Stimulated activated naive CD8-positive, alpha-beta T cell treated with anti-CD3 and anti-CD28 coated beads, Interleukin-15, amount 100 ng/mL, for 72 hours (primary cell): Measurements from ENCODE around the gene NDC80.

Source experiments
- ATAC-seq: fragments of 150-1000 bp; cut with Tn5 transposase; 2 replicates; pipeline ENCODE4 v1.10.0; 2021; ENCODE audit warnings: mild to moderate bottlenecking, moderate library complexity
- DNase-seq, 2 donors: peaks; one replicate each; pipeline ENCODE4 v3.0.0; 2021 to 2022
- H3K27ac Mint-ChIP-seq, 2 donors: one replicate each; pipeline ENCODE4 v1.8.0; 2022; ENCODE audit warnings: mild to moderate bottlenecking in 2 of 2, mixed read lengths in 2 of 2, moderate library complexity in 2 of 2
- H3K27me3 Mint-ChIP-seq: one replicate; pipeline ENCODE4 v1.8.0; 2022; ENCODE audit warnings: mixed read lengths
- H3K4me1 Mint-ChIP-seq: one replicate; pipeline ENCODE4 v1.8.0; 2022; ENCODE audit warnings: mild to moderate bottlenecking, mixed read lengths
- H3K4me3 Mint-ChIP-seq, 2 donors: one replicate each; pipeline ENCODE4 v1.8.0; 2022; ENCODE audit warnings: mild to moderate bottlenecking in 2 of 2, mixed read lengths in 2 of 2, moderate library complexity in 1 of 2
- H3K9me3 Mint-ChIP-seq, 2 donors: one replicate each; pipeline ENCODE4 v1.8.0; 2022; ENCODE audit warnings: mixed read lengths in 2 of 2

The NDC80 gene

GRCh38 chr18:2587788-2588187 lies 16.4 kb downstream of the NDC80 start:
- Mint-ChIP-seq H3K9me3 (no peaks in the 10 kb centered on the region), H3K27me3 (no peaks in the 10 kb centered on the region), H3K4me3 (peak overlapping the region; percentile 43 to 59), H3K4me1 (peaks cover 47% of the 10 kb centered on the region), H3K27ac (peak overlapping the region; percentile 96 to 99)
- DNase-seq (no peak), ATAC-seq (peak; percentile 57)

- no peaks in the 10 kb centered on the region for H3K27me3 Mint-ChIP-seq
- no peak for DNase-seq
- peaks cover 50% of the 10 kb centered on the region for H3K4me1 Mint-ChIP-seq
- H3K4me3 Mint-ChIP-seq: peak overlapping the region; percentile 66 to 86
- no peaks in the 10 kb centered on the region for H3K9me3 Mint-ChIP-seq
- peak overlapping the region; percentile 96 to 99 for H3K27ac Mint-ChIP-seq
- ATAC-seq: no peak
Observed at GRCh38 chr18:2588666-2589344, 17.4 kb downstream of the NDC80 start.

GRCh38 chr18:2589345-2590068 lies 18.1 kb downstream of the NDC80 start:
- ATAC-seq: peak; percentile 96
- H3K27me3 Mint-ChIP-seq: no peaks in the 10 kb centered on the region
- H3K27ac Mint-ChIP-seq: peak overlapping the region; percentile 96 to 99
- H3K4me1 Mint-ChIP-seq: peaks cover 56% of the 10 kb centered on the region
- no peak for DNase-seq
- peak overlapping the region; percentile 55 to 86 for H3K4me3 Mint-ChIP-seq
- no peaks in the 10 kb centered on the region for H3K9me3 Mint-ChIP-seq

- Mint-ChIP-seq H3K4me3 (peak overlapping the region; percentile 55 to 69), H3K4me1 (peaks cover 56% of the 10 kb centered on the region), H3K9me3 (no peaks in the 10 kb centered on the region), H3K27ac (peak overlapping the region; percentile 43 to 95), H3K27me3 (no peaks in the 10 kb centered on the region)
- DNase-seq: no peak
- no peak for ATAC-seq
Observed at GRCh38 chr18:2590303-2590702, 18.9 kb downstream of the NDC80 start.

- ATAC-seq (no peak), DNase-seq (no peak)
- Mint-ChIP-seq H3K4me3 (no peak overlapping the region), H3K4me1 (peaks cover 25% of the 10 kb centered on the region), H3K27ac (peak overlapping the region in 1 of 2 donors; percentile 19), H3K27me3 (no peaks in the 10 kb centered on the region), H3K9me3 (peaks cover 5 to 7% of the 10 kb centered on the region in 2 donors)
Observed at GRCh38 chr18:2597639-2598038, 26.3 kb downstream of the NDC80 start.

GRCh38 chr18:2602844-2603243 lies 31.5 kb downstream of the NDC80 start:
- peaks cover 28% of the 10 kb centered on the region for H3K4me1 Mint-ChIP-seq
- peak; percentile 39 for ATAC-seq
- no peak overlapping the region for H3K27ac Mint-ChIP-seq
- no peaks in the 10 kb centered on the region for H3K27me3 Mint-ChIP-seq
- DNase-seq: no peak
- H3K9me3 Mint-ChIP-seq: no peaks in the 10 kb centered on the region
- no peak overlapping the region for H3K4me3 Mint-ChIP-seq

- peak overlapping the region in 1 of 2 donors; percentile 44 for H3K4me3 Mint-ChIP-seq
- peaks cover 27% of the 10 kb centered on the region for H3K4me1 Mint-ChIP-seq
- no peak for DNase-seq
- peak overlapping the region in 1 of 2 donors; percentile 27 for H3K27ac Mint-ChIP-seq
- H3K27me3 Mint-ChIP-seq: no peaks in the 10 kb centered on the region
- no peaks in the 10 kb centered on the region for H3K9me3 Mint-ChIP-seq
- ATAC-seq: no peak
Observed at GRCh38 chr18:2606335-2606734, 35.0 kb downstream of the NDC80 start.

GRCh38 chr18:2609604-2610003 lies 38.2 kb downstream of the NDC80 start:
- Mint-ChIP-seq H3K27ac (no peak overlapping the region), H3K4me1 (peaks cover 14% of the 10 kb centered on the region), H3K4me3 (no peak overlapping the region), H3K27me3 (no peaks in the 10 kb centered on the region), H3K9me3 (no peaks in the 10 kb centered on the region)
- ATAC-seq (no peak), DNase-seq (no peak)

- no peak for DNase-seq
- Mint-ChIP-seq H3K4me3 (no peak overlapping the region), H3K27me3 (no peaks in the 10 kb centered on the region), H3K4me1 (peaks cover 6% of the 10 kb centered on the region), H3K27ac (no peak overlapping the region), H3K9me3 (no peaks in the 10 kb centered on the region)
- no peak for ATAC-seq
Observed at GRCh38 chr18:2610549-2610948, 39.2 kb downstream of the NDC80 start.

GRCh38 chr18:2612996-2613395 lies 41.6 kb downstream of the NDC80 start:
- Mint-ChIP-seq H3K4me1 (no peaks in the 10 kb centered on the region), H3K27ac (no peak overlapping the region), H3K27me3 (no peaks in the 10 kb centered on the region), H3K9me3 (no peaks in the 10 kb centered on the region), H3K4me3 (no peak overlapping the region)
- no peak for ATAC-seq
- DNase-seq: no peak

- no peaks in the 10 kb centered on the region for H3K4me1 Mint-ChIP-seq
- ATAC-seq: no peak
- no peak overlapping the region for H3K27ac Mint-ChIP-seq
- no peak for DNase-seq
- no peaks in the 10 kb centered on the region for H3K9me3 Mint-ChIP-seq
- no peak overlapping the region for H3K4me3 Mint-ChIP-seq
- H3K27me3 Mint-ChIP-seq: no peaks in the 10 kb centered on the region
Observed at GRCh38 chr18:2617401-2617998, 46.1 kb downstream of the NDC80 start.

- no peak for DNase-seq
- Mint-ChIP-seq H3K9me3 (no peaks in the 10 kb centered on the region), H3K27ac (peak overlapping the region in 1 of 2 donors; percentile 12), H3K4me1 (no peaks in the 10 kb centered on the region), H3K27me3 (no peaks in the 10 kb centered on the region), H3K4me3 (no peak overlapping the region)
- no peak for ATAC-seq
Observed at GRCh38 chr18:2618009-2618408, 46.7 kb downstream of the NDC80 start.

- DNase-seq: no peak
- Mint-ChIP-seq H3K4me1 (peaks cover 21% of the 10 kb centered on the region), H3K9me3 (peaks cover 0 to 5% of the 10 kb centered on the region in 2 donors), H3K27me3 (no peaks in the 10 kb centered on the region), H3K4me3 (no peak overlapping the region), H3K27ac (no peak overlapping the region)
- ATAC-seq: no peak
Observed at GRCh38 chr18:2625217-2625616, 53.9 kb downstream of the NDC80 start.

GRCh38 chr18:2627821-2628276 lies 56.5 kb downstream of the NDC80 start:
- no peaks in the 10 kb centered on the region for H3K27me3 Mint-ChIP-seq
- peak overlapping the region; percentile 64 to 67 for H3K27ac Mint-ChIP-seq
- DNase-seq: peak; percentile 32 to 60
- H3K4me3 Mint-ChIP-seq: no peak overlapping the region
- peaks cover 26% of the 10 kb centered on the region for H3K4me1 Mint-ChIP-seq
- ATAC-seq: peak; percentile 99
- peaks cover 20 to 23% of the 10 kb centered on the region in 2 donors for H3K9me3 Mint-ChIP-seq

GRCh38 chr18:2629003-2629402 lies 57.6 kb downstream of the NDC80 start:
- DNase-seq: no peak
- Mint-ChIP-seq H3K4me3 (no peak overlapping the region), H3K9me3 (peaks cover 32% of the 10 kb centered on the region in 2 donors), H3K27ac (peak overlapping the region in 1 of 2 donors; percentile 27), H3K4me1 (peaks cover 34% of the 10 kb centered on the region), H3K27me3 (no peaks in the 10 kb centered on the region)
- ATAC-seq: no peak

- Mint-ChIP-seq H3K9me3 (peaks cover 38 to 45% of the 10 kb centered on the region in 2 donors), H3K4me1 (peaks cover 75% of the 10 kb centered on the region), H3K27me3 (no peaks in the 10 kb centered on the region), H3K4me3 (no peak overlapping the region), H3K27ac (peak overlapping the region in 1 of 2 donors; percentile 92)
- DNase-seq (no peak), ATAC-seq (no peak)
Observed at GRCh38 chr18:2635586-2635985, 64.2 kb downstream of the NDC80 start.
